ENCODE measurements around the gene TMEM17. TPM values are rescaled to one million over a fixed set of nuclear protein-coding genes. Genes with fewer than 3 reads are reported as not detected.

TMEM17 gene
- total and polyA plus RNA-seq, 2 of the 13 experiments (the other 11 are each of a cell fraction or from before 2014, with no cell fraction given): 0.22 to 0.50 TPM

GRCh38 chr2:62527478-62528210, 21.6 kb upstream of the TMEM17 start (continued):
- TF ChIP-seq ZBTB40 (IDR thresholded peaks at IDR 0.05): no peak
- no peak for TF ChIP-seq ZBTB40 (CRISPR knock-in tag; IDR thresholded peaks at IDR 0.05)
- no peak for TF ChIP-seq ZNF10 (CRISPR knock-in tag; IDR thresholded peaks at IDR 0.05; ENCODE audit: borderline replicate concordance, low read depth)
- TF ChIP-seq ZFP90 (CRISPR knock-in tag; IDR thresholded peaks at IDR 0.05; ENCODE audit: borderline replicate concordance): no peak
- TF ChIP-seq CENPT (CRISPR knock-in tag; IDR thresholded peaks at IDR 0.05; ENCODE audit: low read depth): no peak
- TF ChIP-seq ARID5B (CRISPR knock-in tag; IDR thresholded peaks at IDR 0.05): peak; percentile 54; the same call in 1 of the 2 replicates
- TF ChIP-seq ZNF350 (CRISPR knock-in tag; IDR thresholded peaks at IDR 0.05; ENCODE audit: borderline replicate concordance, low read depth): no peak
- TF ChIP-seq MTERF4 (CRISPR knock-in tag; IDR thresholded peaks at IDR 0.05): no peak
- TF ChIP-seq SP1 (IDR thresholded peaks at IDR 0.05): no peak
- no peak for TF ChIP-seq SP1 (CRISPR knock-in tag; IDR thresholded peaks at IDR 0.05)
- no peak for TF ChIP-seq RBM22 (optimal IDR thresholded peaks at IDR 0.05; ENCODE audit: low read length)
- no peak for TF ChIP-seq HIVEP1 (CRISPR knock-in tag; IDR thresholded peaks at IDR 0.05)
- TF ChIP-seq BRD4 (CRISPR knock-in tag; IDR thresholded peaks at IDR 0.05): 0 out of 2 replicates have a peak, but pooled peaks have one; percentile 60
- peak in 1 of 2 experiments; percentile 81; a peak in 2 of 4 replicates for TF ChIP-seq EP300 (IDR thresholded peaks at IDR 0.05; ENCODE audit: low read depth in 2 of 2, low read length in 2 of 2)
- no peak; the same call in 1 of the 2 replicates for TF ChIP-seq EP300 (CRISPR knock-in tag; IDR thresholded peaks at IDR 0.05; ENCODE audit: borderline replicate concordance)
- TF ChIP-seq ETV5 (CRISPR knock-in tag; IDR thresholded peaks at IDR 0.05; ENCODE audit: borderline replicate concordance): peak; percentile 31; the same call in 1 of the 2 replicates
